WTC11 (cell line): Measurements from ENCODE around the gene CHID1. TPM values are rescaled to one million over a fixed set of nuclear protein-coding genes. Genes with fewer than 3 reads are reported as not detected.

Experiments used
- CREB1 ChIP-seq: sonication (generic); formaldehyde crosslinking; IDR thresholded peaks from 2 replicates; pipeline ENCODE4 v1.8.0; 2023; ENCODE audit warnings: mild to moderate bottlenecking, missing genetic modification reagents
- EMX1 ChIP-seq: fragments of 250-450 bp; sonication (Bioruptor Pico); IDR thresholded peaks from 2 replicates; pipeline ENCODE4 v1.8.0; 2021; ENCODE audit warnings: mild to moderate bottlenecking
- JUN ChIP-seq: sonication (generic); formaldehyde crosslinking; IDR thresholded peaks from 2 replicates; pipeline ENCODE4 v1.8.0; 2023; ENCODE audit warnings: mild to moderate bottlenecking, missing genetic modification reagents
- MXD4 ChIP-seq: fragments of 250-450 bp; sonication (Bioruptor Pico); IDR thresholded peaks from 2 replicates; pipeline ENCODE4 v1.8.0; 2021; ENCODE audit warnings: mild to moderate bottlenecking, moderate library complexity, borderline replicate concordance
- NFYB ChIP-seq: sonication (generic); formaldehyde crosslinking; conservative IDR thresholded peaks from 2 replicates; pipeline ENCODE4 v1.8.0; 2022; ENCODE audit warnings: low read depth, missing genetic modification reagents
- NR1H2 ChIP-seq: sonication (generic); formaldehyde crosslinking; IDR thresholded peaks from 2 replicates; pipeline ENCODE4 v1.9.0; 2021; ENCODE audit warnings: mild to moderate bottlenecking, moderate library complexity, missing genetic modification reagents
- SMAD3 ChIP-seq: sonication (generic); formaldehyde crosslinking; IDR thresholded peaks from 2 replicates; pipeline ENCODE4 v1.8.0; 2022; ENCODE audit warnings: missing genetic modification reagents, mild to moderate bottlenecking, borderline replicate concordance
- SMAD4 ChIP-seq: sonication (generic); formaldehyde crosslinking; IDR thresholded peaks from 2 replicates; pipeline ENCODE4 v1.8.0; 2022; ENCODE audit warnings: mild to moderate bottlenecking, missing genetic modification reagents
- ZNF263 ChIP-seq: sonication (generic); formaldehyde crosslinking; IDR thresholded peaks from 2 replicates; pipeline ENCODE4 v1.8.1; 2022; ENCODE audit warnings: low read depth, mild to moderate bottlenecking, moderate library complexity, missing genetic modification reagents
- total RNA-seq: library from RNA; stranded (reverse); gene quantifications from 3 replicates; pipeline ENCODE4 v1.2.3, GENCODE V29; 2021
- TF ChIP-seq, protein P1 (sequence below): sonication (generic); formaldehyde crosslinking; conservative IDR thresholded peaks from 2 replicates; pipeline ENCODE4 v1.8.1; 2023; ENCODE audit warnings: mild to moderate bottlenecking, low read depth, missing genetic modification reagents, moderate library complexity
- TF ChIP-seq, protein P2 (sequence below): sonication (generic); formaldehyde crosslinking; IDR thresholded peaks from 2 replicates; pipeline ENCODE4 v1.8.1; 2022; ENCODE audit warnings: mild to moderate bottlenecking, moderate library complexity, missing genetic modification reagents
- TF ChIP-seq, protein P3 (sequence below): sonication (generic); formaldehyde crosslinking; IDR thresholded peaks from 2 replicates; pipeline ENCODE4 v1.8.0; 2023; ENCODE audit warnings: missing genetic modification reagents, mild to moderate bottlenecking, borderline replicate concordance
- TF ChIP-seq, protein P4 (sequence below): sonication (generic); formaldehyde crosslinking; IDR thresholded peaks from 2 replicates; pipeline ENCODE4 v1.8.0; 2023; ENCODE audit warnings: missing genetic modification reagents
- TF ChIP-seq, protein P5 (sequence below): sonication (generic); formaldehyde crosslinking; conservative IDR thresholded peaks from 2 replicates; pipeline ENCODE4 v1.8.1; 2022; ENCODE audit warnings: mild to moderate bottlenecking, missing genetic modification reagents
- TF ChIP-seq, protein P6 (sequence below): fragments of 250-450 bp; sonication (Bioruptor Pico); IDR thresholded peaks from 2 replicates; pipeline ENCODE4 v1.9.0; 2021; ENCODE audit warnings: mild to moderate bottlenecking
- TF ChIP-seq, protein P7 (sequence below): fragments of 250-450 bp; sonication (Bioruptor Pico); conservative IDR thresholded peaks from 2 replicates; pipeline ENCODE4 v1.9.0; 2021; ENCODE audit warnings: mild to moderate bottlenecking
- TF ChIP-seq, protein P8 (sequence below): fragments of 250-450 bp; sonication (Bioruptor Pico); IDR thresholded peaks from 2 replicates; pipeline ENCODE4 v1.9.0; 2021; ENCODE audit warnings: mild to moderate bottlenecking, borderline replicate concordance

Gene CHID1
- total RNA-seq, 1 experiment from 2014 or later, result 92.8 TPM

DNA sequence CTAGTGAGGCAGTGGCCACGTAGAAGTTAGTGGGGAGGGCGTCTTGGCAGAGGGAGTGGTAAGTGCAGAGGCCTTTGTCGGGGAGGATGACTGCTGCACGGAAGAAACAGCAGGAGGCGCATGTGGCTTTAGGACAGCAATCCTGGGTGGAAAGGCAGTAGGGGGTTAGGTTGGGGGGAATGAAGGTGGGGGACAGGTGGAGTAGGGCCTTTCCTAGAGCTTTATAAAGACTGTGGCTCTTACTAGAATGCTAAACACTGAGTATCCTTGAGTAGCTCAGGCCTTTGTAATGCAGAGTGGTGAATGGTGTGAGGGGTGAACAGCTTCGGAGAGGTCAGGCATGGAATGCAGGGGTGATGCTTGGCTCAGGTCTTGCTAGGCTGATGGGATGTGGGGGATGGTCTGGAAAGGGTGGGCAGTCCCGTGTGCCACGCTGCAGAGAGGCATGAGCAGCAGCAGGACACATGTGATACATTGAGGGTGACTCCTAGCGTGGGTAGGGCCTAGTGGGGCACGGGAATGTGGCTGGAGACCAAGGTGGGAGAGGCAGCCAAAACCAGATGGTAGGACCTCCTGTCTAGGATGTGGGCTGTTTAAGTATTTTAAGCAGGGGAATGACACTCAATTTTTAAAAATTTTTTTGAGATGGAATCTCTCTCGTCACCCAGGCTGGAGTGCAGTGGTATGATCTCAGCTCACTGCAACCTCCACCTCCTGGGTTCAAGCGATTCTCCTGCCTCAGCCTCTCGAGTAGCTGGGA lies 34.3 kb upstream of the CHID1 start (continued):
- TF ChIP-seq, protein P1, sequence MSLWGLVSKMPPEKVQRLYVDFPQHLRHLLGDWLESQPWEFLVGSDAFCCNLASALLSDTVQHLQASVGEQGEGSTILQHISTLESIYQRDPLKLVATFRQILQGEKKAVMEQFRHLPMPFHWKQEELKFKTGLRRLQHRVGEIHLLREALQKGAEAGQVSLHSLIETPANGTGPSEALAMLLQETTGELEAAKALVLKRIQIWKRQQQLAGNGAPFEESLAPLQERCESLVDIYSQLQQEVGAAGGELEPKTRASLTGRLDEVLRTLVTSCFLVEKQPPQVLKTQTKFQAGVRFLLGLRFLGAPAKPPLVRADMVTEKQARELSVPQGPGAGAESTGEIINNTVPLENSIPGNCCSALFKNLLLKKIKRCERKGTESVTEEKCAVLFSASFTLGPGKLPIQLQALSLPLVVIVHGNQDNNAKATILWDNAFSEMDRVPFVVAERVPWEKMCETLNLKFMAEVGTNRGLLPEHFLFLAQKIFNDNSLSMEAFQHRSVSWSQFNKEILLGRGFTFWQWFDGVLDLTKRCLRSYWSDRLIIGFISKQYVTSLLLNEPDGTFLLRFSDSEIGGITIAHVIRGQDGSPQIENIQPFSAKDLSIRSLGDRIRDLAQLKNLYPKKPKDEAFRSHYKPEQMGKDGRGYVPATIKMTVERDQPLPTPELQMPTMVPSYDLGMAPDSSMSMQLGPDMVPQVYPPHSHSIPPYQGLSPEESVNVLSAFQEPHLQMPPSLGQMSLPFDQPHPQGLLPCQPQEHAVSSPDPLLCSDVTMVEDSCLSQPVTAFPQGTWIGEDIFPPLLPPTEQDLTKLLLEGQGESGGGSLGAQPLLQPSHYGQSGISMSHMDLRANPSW, result no peak
- TF ChIP-seq SMAD3 (CRISPR knock-in tag) (no peak; the same call in 1 of the 2 replicates), CREB1 (CRISPR knock-in tag) (no peak), NR1H2 (CRISPR knock-in tag) (no peak), EMX1 (no peak), NFYB (no peak), ZNF263 (no peak), JUN (CRISPR knock-in tag) (no peak), SMAD4 (no peak), MXD4 (CRISPR knock-in tag) (no peak)
- TF ChIP-seq, protein P2, sequence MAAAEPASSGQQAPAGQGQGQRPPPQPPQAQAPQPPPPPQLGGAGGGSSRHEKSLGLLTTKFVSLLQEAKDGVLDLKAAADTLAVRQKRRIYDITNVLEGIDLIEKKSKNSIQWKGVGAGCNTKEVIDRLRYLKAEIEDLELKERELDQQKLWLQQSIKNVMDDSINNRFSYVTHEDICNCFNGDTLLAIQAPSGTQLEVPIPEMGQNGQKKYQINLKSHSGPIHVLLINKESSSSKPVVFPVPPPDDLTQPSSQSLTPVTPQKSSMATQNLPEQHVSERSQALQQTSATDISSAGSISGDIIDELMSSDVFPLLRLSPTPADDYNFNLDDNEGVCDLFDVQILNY (CRISPR knock-in tag), result no peak
- TF ChIP-seq, protein P3, sequence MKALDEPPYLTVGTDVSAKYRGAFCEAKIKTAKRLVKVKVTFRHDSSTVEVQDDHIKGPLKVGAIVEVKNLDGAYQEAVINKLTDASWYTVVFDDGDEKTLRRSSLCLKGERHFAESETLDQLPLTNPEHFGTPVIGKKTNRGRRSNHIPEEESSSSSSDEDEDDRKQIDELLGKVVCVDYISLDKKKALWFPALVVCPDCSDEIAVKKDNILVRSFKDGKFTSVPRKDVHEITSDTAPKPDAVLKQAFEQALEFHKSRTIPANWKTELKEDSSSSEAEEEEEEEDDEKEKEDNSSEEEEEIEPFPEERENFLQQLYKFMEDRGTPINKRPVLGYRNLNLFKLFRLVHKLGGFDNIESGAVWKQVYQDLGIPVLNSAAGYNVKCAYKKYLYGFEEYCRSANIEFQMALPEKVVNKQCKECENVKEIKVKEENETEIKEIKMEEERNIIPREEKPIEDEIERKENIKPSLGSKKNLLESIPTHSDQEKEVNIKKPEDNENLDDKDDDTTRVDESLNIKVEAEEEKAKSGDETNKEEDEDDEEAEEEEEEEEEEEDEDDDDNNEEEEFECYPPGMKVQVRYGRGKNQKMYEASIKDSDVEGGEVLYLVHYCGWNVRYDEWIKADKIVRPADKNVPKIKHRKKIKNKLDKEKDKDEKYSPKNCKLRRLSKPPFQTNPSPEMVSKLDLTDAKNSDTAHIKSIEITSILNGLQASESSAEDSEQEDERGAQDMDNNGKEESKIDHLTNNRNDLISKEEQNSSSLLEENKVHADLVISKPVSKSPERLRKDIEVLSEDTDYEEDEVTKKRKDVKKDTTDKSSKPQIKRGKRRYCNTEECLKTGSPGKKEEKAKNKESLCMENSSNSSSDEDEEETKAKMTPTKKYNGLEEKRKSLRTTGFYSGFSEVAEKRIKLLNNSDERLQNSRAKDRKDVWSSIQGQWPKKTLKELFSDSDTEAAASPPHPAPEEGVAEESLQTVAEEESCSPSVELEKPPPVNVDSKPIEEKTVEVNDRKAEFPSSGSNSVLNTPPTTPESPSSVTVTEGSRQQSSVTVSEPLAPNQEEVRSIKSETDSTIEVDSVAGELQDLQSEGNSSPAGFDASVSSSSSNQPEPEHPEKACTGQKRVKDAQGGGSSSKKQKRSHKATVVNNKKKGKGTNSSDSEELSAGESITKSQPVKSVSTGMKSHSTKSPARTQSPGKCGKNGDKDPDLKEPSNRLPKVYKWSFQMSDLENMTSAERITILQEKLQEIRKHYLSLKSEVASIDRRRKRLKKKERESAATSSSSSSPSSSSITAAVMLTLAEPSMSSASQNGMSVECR (CRISPR knock-in tag), result peak; percentile 51; the same call in 1 of the 2 replicates
- TF ChIP-seq, protein P4, sequence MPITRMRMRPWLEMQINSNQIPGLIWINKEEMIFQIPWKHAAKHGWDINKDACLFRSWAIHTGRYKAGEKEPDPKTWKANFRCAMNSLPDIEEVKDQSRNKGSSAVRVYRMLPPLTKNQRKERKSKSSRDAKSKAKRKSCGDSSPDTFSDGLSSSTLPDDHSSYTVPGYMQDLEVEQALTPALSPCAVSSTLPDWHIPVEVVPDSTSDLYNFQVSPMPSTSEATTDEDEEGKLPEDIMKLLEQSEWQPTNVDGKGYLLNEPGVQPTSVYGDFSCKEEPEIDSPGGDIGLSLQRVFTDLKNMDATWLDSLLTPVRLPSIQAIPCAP (CRISPR knock-in tag), result no peak
- TF ChIP-seq, protein P5, sequence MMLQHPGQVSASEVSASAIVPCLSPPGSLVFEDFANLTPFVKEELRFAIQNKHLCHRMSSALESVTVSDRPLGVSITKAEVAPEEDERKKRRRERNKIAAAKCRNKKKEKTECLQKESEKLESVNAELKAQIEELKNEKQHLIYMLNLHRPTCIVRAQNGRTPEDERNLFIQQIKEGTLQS (CRISPR knock-in tag), result no peak
- TF ChIP-seq, protein P6, sequence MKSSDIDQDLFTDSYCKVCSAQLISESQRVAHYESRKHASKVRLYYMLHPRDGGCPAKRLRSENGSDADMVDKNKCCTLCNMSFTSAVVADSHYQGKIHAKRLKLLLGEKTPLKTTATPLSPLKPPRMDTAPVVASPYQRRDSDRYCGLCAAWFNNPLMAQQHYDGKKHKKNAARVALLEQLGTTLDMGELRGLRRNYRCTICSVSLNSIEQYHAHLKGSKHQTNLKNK, result no peak
- TF ChIP-seq, protein P7, sequence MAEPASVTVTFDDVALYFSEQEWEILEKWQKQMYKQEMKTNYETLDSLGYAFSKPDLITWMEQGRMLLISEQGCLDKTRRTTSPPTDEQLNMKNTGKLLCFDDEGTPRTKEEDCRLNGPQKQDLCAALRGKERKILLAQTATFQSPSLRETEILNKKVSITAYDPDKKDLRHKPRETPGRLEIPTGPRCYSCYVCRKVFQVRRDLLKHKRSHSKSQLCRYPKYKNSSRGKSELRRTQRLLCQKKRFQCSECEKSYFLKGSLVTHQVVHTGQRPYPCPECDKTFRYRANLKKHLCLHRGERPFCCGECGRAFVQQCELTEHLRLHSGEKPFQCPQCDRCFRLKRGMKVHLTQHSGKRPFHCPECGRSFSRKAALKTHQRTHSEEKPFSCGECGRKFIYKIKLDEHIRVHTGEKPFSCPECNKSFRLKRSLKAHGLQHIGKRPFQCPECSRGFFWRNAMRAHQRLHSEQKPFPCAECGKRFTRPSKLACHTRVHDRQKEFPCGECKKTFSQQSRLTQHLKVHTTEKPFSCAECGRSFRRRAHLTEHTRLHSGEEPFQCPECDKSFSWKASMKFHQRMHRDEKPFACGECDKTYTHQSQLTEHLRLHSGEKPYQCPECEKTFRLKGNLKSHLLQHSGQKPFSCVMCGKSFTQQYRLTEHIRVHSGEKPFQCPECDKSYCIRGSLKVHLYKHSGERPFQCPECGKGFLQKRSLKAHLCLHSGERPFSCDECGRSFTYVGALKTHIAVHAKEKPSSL, result no peak
- TF ChIP-seq, protein P8, sequence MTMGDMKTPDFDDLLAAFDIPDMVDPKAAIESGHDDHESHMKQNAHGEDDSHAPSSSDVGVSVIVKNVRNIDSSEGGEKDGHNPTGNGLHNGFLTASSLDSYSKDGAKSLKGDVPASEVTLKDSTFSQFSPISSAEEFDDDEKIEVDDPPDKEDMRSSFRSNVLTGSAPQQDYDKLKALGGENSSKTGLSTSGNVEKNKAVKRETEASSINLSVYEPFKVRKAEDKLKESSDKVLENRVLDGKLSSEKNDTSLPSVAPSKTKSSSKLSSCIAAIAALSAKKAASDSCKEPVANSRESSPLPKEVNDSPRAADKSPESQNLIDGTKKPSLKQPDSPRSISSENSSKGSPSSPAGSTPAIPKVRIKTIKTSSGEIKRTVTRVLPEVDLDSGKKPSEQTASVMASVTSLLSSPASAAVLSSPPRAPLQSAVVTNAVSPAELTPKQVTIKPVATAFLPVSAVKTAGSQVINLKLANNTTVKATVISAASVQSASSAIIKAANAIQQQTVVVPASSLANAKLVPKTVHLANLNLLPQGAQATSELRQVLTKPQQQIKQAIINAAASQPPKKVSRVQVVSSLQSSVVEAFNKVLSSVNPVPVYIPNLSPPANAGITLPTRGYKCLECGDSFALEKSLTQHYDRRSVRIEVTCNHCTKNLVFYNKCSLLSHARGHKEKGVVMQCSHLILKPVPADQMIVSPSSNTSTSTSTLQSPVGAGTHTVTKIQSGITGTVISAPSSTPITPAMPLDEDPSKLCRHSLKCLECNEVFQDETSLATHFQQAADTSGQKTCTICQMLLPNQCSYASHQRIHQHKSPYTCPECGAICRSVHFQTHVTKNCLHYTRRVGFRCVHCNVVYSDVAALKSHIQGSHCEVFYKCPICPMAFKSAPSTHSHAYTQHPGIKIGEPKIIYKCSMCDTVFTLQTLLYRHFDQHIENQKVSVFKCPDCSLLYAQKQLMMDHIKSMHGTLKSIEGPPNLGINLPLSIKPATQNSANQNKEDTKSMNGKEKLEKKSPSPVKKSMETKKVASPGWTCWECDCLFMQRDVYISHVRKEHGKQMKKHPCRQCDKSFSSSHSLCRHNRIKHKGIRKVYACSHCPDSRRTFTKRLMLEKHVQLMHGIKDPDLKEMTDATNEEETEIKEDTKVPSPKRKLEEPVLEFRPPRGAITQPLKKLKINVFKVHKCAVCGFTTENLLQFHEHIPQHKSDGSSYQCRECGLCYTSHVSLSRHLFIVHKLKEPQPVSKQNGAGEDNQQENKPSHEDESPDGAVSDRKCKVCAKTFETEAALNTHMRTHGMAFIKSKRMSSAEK, result no peak
